ENCODE results near the gene ANKRD23.

GRCh38 chr2:96826546-96827278 lies 17.1 kb downstream of the ANKRD23 start:
- TF ChIP-seq CTCF (IDR thresholded peaks at IDR 0.05 in 8 of 11, conservative IDR thresholded peaks at IDR 0.05 in 3 of 11) = no peak
- no peak for TF ChIP-seq POLR2A (IDR thresholded peaks at IDR 0.05)
